GM19023 (cell line): ENCODE results near the gene CAMK2B.

Experiments used
- ATAC-seq: cut with Tn5 transposase; IDR thresholded peaks from one replicate; pipeline ENCODE4 v1.9.1; 2021; ENCODE audit warnings: mild to moderate bottlenecking, moderate library complexity; ENCODE audit not compliant: unreplicated experiment

The CAMK2B gene

GRCh38 chr7:44196450-44196872 is 128.9 kb downstream of the CAMK2B start:
- no peak for ATAC-seq

GRCh38 chr7:44195889-44196288 is 129.5 kb downstream of the CAMK2B start:
- no peak for ATAC-seq

- no peak for ATAC-seq
Observed at GRCh38 chr7:44194562-44195145, 130.7 kb downstream of the CAMK2B start.

- ATAC-seq: no peak
Observed at GRCh38 chr7:44194069-44194468, 131.3 kb downstream of the CAMK2B start.

- ATAC-seq: no peak
Observed at GRCh38 chr7:44193011-44193802, 132.2 kb downstream of the CAMK2B start.

- ATAC-seq: no peak
Observed at GRCh38 chr7:44191171-44191570, 134.2 kb downstream of the CAMK2B start.

- ATAC-seq: no peak
Observed at GRCh38 chr7:44189993-44190872, 135.2 kb downstream of the CAMK2B start.

GRCh38 chr7:44189286-44189992 is 136.0 kb downstream of the CAMK2B start, which contains the start of gene GCK:
Gene GCK (minus strand): TSS chr7:44189439. CDS start chr7:44188953, 486 bp downstream.
- no peak for ATAC-seq

GRCh38 chr7:44188480-44189225 is 136.7 kb downstream of the CAMK2B start:
- no peak for ATAC-seq

- ATAC-seq: no peak
Observed at GRCh38 chr7:44187636-44188416, 137.6 kb downstream of the CAMK2B start.

GRCh38 chr7:44186736-44187135 is 138.7 kb downstream of the CAMK2B start:
- ATAC-seq: no peak

- ATAC-seq: no peak
Observed at GRCh38 chr7:44185729-44186128, 139.7 kb downstream of the CAMK2B start.

GRCh38 chr7:44184873-44185446 is 140.4 kb downstream of the CAMK2B start:
- no peak for ATAC-seq

- ATAC-seq: no peak
Observed at GRCh38 chr7:44184206-44184872, 141.1 kb downstream of the CAMK2B start.

- ATAC-seq: no peak
Observed at GRCh38 chr7:44183386-44183785, 142.0 kb downstream of the CAMK2B start.

GRCh38 chr7:44182827-44183226 is 142.6 kb downstream of the CAMK2B start:
- ATAC-seq: no peak

GRCh38 chr7:44180631-44181030 is 144.8 kb downstream of the CAMK2B start:
- no peak for ATAC-seq

GRCh38 chr7:44177570-44178131 is 147.7 kb downstream of the CAMK2B start:
- no peak for ATAC-seq
